ENCODE results near the gene TSPAN13. TPM values are rescaled to one million over a fixed set of nuclear protein-coding genes. Genes with fewer than 3 reads are reported as not detected.

Gene TSPAN13
- total RNA-seq, 2 donors from 2014 or later, result 1.1 to 2.5 TPM

GRCh38 chr7:16774986-16775385, 21.4 kb downstream of the TSPAN13 start:
- H3K27me3 Mint-ChIP-seq, result peaks cover 11% of the 10 kb centered on the region
- H3K27ac Mint-ChIP-seq, result no peak overlapping the region
- no peak overlapping the region for H3K4me3 Mint-ChIP-seq
- ATAC-seq (replicated peaks), result no peak
- no peaks in the 10 kb centered on the region for H3K36me3 Mint-ChIP-seq (ENCODE audit: low read depth)
- no peaks in the 10 kb centered on the region for H3K9me3 Mint-ChIP-seq
- no peaks in the 10 kb centered on the region for H3K4me1 Mint-ChIP-seq

- no peak for ATAC-seq (replicated peaks)
- H3K27me3 Mint-ChIP-seq, result peaks cover 8% of the 10 kb centered on the region
- no peaks in the 10 kb centered on the region for H3K9me3 Mint-ChIP-seq
- no peak overlapping the region for H3K4me3 Mint-ChIP-seq
- H3K27ac Mint-ChIP-seq, result no peak overlapping the region
- no peaks in the 10 kb centered on the region for H3K36me3 Mint-ChIP-seq (ENCODE audit: low read depth)
- H3K4me1 Mint-ChIP-seq, result no peaks in the 10 kb centered on the region
Observed at GRCh38 chr7:16776053-16776452, 22.5 kb downstream of the TSPAN13 start.

GRCh38 chr7:16778476-16778875, 24.9 kb downstream of the TSPAN13 start:
- no peak for ATAC-seq (replicated peaks)
- Mint-ChIP-seq H3K27me3 (no peaks in the 10 kb centered on the region), H3K27ac (no peak overlapping the region), H3K4me1 (no peaks in the 10 kb centered on the region), H3K4me3 (no peak overlapping the region), H3K36me3 (ENCODE audit: low read depth) (no peaks in the 10 kb centered on the region), H3K9me3 (no peaks in the 10 kb centered on the region)

- no peak for ATAC-seq (replicated peaks)
- no peaks in the 10 kb centered on the region for H3K4me1 Mint-ChIP-seq
- H3K27me3 Mint-ChIP-seq, result no peaks in the 10 kb centered on the region
- no peak overlapping the region for H3K4me3 Mint-ChIP-seq
- H3K9me3 Mint-ChIP-seq, result no peaks in the 10 kb centered on the region
- no peaks in the 10 kb centered on the region for H3K36me3 Mint-ChIP-seq (ENCODE audit: low read depth)
- H3K27ac Mint-ChIP-seq, result no peak overlapping the region
Observed at GRCh38 chr7:16779051-16779450, 25.5 kb downstream of the TSPAN13 start.

GRCh38 chr7:16780596-16780995, 27.0 kb downstream of the TSPAN13 start:
- Mint-ChIP-seq H3K36me3 (ENCODE audit: low read depth) (no peaks in the 10 kb centered on the region), H3K9me3 (no peaks in the 10 kb centered on the region), H3K27me3 (no peaks in the 10 kb centered on the region), H3K27ac (no peak overlapping the region), H3K4me3 (no peak overlapping the region), H3K4me1 (no peaks in the 10 kb centered on the region)
- no peak for ATAC-seq (replicated peaks)

GRCh38 chr7:16785321-16785720, 31.8 kb downstream of the TSPAN13 start:
- Mint-ChIP-seq H3K27me3 (no peaks in the 10 kb centered on the region), H3K36me3 (ENCODE audit: low read depth) (no peaks in the 10 kb centered on the region), H3K9me3 (no peaks in the 10 kb centered on the region), H3K4me3 (no peak overlapping the region), H3K4me1 (no peaks in the 10 kb centered on the region), H3K27ac (no peak overlapping the region)
- no peak for ATAC-seq (replicated peaks)

- ATAC-seq (replicated peaks), result no peak
- no peaks in the 10 kb centered on the region for H3K27me3 Mint-ChIP-seq
- no peak overlapping the region for H3K4me3 Mint-ChIP-seq
- no peak overlapping the region for H3K27ac Mint-ChIP-seq
- H3K4me1 Mint-ChIP-seq, result no peaks in the 10 kb centered on the region
- no peaks in the 10 kb centered on the region for H3K36me3 Mint-ChIP-seq (ENCODE audit: low read depth)
- no peaks in the 10 kb centered on the region for H3K9me3 Mint-ChIP-seq
Observed at GRCh38 chr7:16785846-16786245, 32.3 kb downstream of the TSPAN13 start.

- H3K27me3 Mint-ChIP-seq, result no peaks in the 10 kb centered on the region
- H3K4me3 Mint-ChIP-seq, result no peak overlapping the region
- H3K36me3 Mint-ChIP-seq (ENCODE audit: low read depth), result no peaks in the 10 kb centered on the region
- H3K4me1 Mint-ChIP-seq, result no peaks in the 10 kb centered on the region
- no peak overlapping the region for H3K27ac Mint-ChIP-seq
- ATAC-seq (replicated peaks), result no peak
- no peaks in the 10 kb centered on the region for H3K9me3 Mint-ChIP-seq
Observed at GRCh38 chr7:16786257-16786656, 32.7 kb downstream of the TSPAN13 start.

GRCh38 chr7:16787127-16787526, 33.6 kb downstream of the TSPAN13 start:
- no peak for ATAC-seq (replicated peaks)
- Mint-ChIP-seq H3K36me3 (ENCODE audit: low read depth) (no peaks in the 10 kb centered on the region), H3K4me1 (no peaks in the 10 kb centered on the region), H3K27me3 (peaks cover 3% of the 10 kb centered on the region), H3K9me3 (no peaks in the 10 kb centered on the region), H3K27ac (no peak overlapping the region), H3K4me3 (no peak overlapping the region)

GRCh38 chr7:16791071-16791470, 37.5 kb downstream of the TSPAN13 start:
- H3K27ac Mint-ChIP-seq, result no peak overlapping the region
- no peaks in the 10 kb centered on the region for H3K9me3 Mint-ChIP-seq
- H3K4me1 Mint-ChIP-seq, result no peaks in the 10 kb centered on the region
- no peak overlapping the region for H3K4me3 Mint-ChIP-seq
- peaks cover 19% of the 10 kb centered on the region for H3K27me3 Mint-ChIP-seq
- ATAC-seq (replicated peaks), result no peak
- H3K36me3 Mint-ChIP-seq (ENCODE audit: low read depth), result no peaks in the 10 kb centered on the region

- H3K27ac Mint-ChIP-seq, result peak overlapping the region; percentile 41
- peaks cover 24% of the 10 kb centered on the region for H3K27me3 Mint-ChIP-seq
- ATAC-seq (replicated peaks), result peak; percentile 88
- H3K36me3 Mint-ChIP-seq (ENCODE audit: low read depth), result no peaks in the 10 kb centered on the region
- H3K4me1 Mint-ChIP-seq, result no peaks in the 10 kb centered on the region
- H3K9me3 Mint-ChIP-seq, result no peaks in the 10 kb centered on the region
- H3K4me3 Mint-ChIP-seq, result no peak overlapping the region
Observed at GRCh38 chr7:16791905-16792698, 38.5 kb downstream of the TSPAN13 start.

GRCh38 chr7:16794986-16795385, 41.4 kb downstream of the TSPAN13 start:
- no peaks in the 10 kb centered on the region for H3K9me3 Mint-ChIP-seq
- no peak for ATAC-seq (replicated peaks)
- H3K27ac Mint-ChIP-seq, result no peak overlapping the region
- H3K4me1 Mint-ChIP-seq, result no peaks in the 10 kb centered on the region
- no peak overlapping the region for H3K4me3 Mint-ChIP-seq
- no peaks in the 10 kb centered on the region for H3K36me3 Mint-ChIP-seq (ENCODE audit: low read depth)
- peaks cover 24% of the 10 kb centered on the region for H3K27me3 Mint-ChIP-seq

- H3K27me3 Mint-ChIP-seq, result peaks cover 24% of the 10 kb centered on the region
- no peaks in the 10 kb centered on the region for H3K36me3 Mint-ChIP-seq (ENCODE audit: low read depth)
- no peaks in the 10 kb centered on the region for H3K9me3 Mint-ChIP-seq
- H3K4me1 Mint-ChIP-seq, result no peaks in the 10 kb centered on the region
- no peak overlapping the region for H3K4me3 Mint-ChIP-seq
- no peak overlapping the region for H3K27ac Mint-ChIP-seq
- no peak for ATAC-seq (replicated peaks)
Observed at GRCh38 chr7:16795624-16796023, 42.1 kb downstream of the TSPAN13 start.

- peaks cover 4% of the 10 kb centered on the region for H3K4me1 Mint-ChIP-seq
- peak; percentile 82 for ATAC-seq (replicated peaks)
- H3K27me3 Mint-ChIP-seq, result peaks cover 11% of the 10 kb centered on the region
- no peaks in the 10 kb centered on the region for H3K9me3 Mint-ChIP-seq
- no peak overlapping the region for H3K27ac Mint-ChIP-seq
- no peak overlapping the region for H3K4me3 Mint-ChIP-seq
- H3K36me3 Mint-ChIP-seq (ENCODE audit: low read depth), result no peaks in the 10 kb centered on the region
Observed at GRCh38 chr7:16801111-16801542, 47.6 kb downstream of the TSPAN13 start.

- ATAC-seq (replicated peaks), result no peak
- Mint-ChIP-seq H3K27ac (no peak overlapping the region), H3K9me3 (no peaks in the 10 kb centered on the region), H3K27me3 (peaks cover 7% of the 10 kb centered on the region), H3K36me3 (ENCODE audit: low read depth) (no peaks in the 10 kb centered on the region), H3K4me3 (no peak overlapping the region), H3K4me1 (peaks cover 4% of the 10 kb centered on the region)
Observed at GRCh38 chr7:16801579-16801978, 48.0 kb downstream of the TSPAN13 start.

Data from activated T-helper 17 cell treated with anti-CD3 and anti-CD28 coated beads, Interleukin-2, amount 50 U/mL, for 72 hours (primary cell).